GM23248 (cell line): ENCODE measurements around the gene GCN1. TPM values are rescaled to one million over a fixed set of nuclear protein-coding genes. Genes with fewer than 3 reads are reported as not detected.

Experiments
- DNase-seq: peaks from one replicate; pipeline ENCODE4 v3.0.0-alpha.2; 2015
- H2AFZ ChIP-seq: fragments of 200-600 bp; sonication (generic); 2 replicates; pipeline ENCODE4 v1.6.1; 2016; ENCODE audit warnings: antibody characterized with exemption
- H3F3A ChIP-seq: fragments of 200-600 bp; sonication (generic); 2 replicates; pipeline ENCODE4 v1.6.1; 2016; ENCODE audit warnings: mild to moderate bottlenecking, antibody characterized with exemption, mixed run types; ENCODE audit not compliant: insufficient read depth
- H3K27ac ChIP-seq: fragments of 200-600 bp; sonication (generic); 2 replicates; pipeline ENCODE4 v1.5.1; 2016; ENCODE audit warnings: mild to moderate bottlenecking
- H3K27me3 ChIP-seq: fragments of 200-600 bp; sonication (generic); replicated peaks from 2 replicates; pipeline ENCODE4 v1.6.1; 2016; ENCODE audit warnings: mild to moderate bottlenecking; ENCODE audit not compliant: insufficient read depth
- H3K36me3 ChIP-seq: fragments of 200-600 bp; sonication (generic); 2 replicates; pipeline ENCODE4 v1.6.1; 2016; ENCODE audit warnings: low read depth, mild to moderate bottlenecking
- H3K4me1 ChIP-seq: fragments of 200-600 bp; sonication (generic); 2 replicates; pipeline ENCODE4 v1.6.1; 2016; ENCODE audit warnings: mild to moderate bottlenecking; ENCODE audit not compliant: insufficient read depth
- H3K4me2 ChIP-seq: fragments of 200-600 bp; sonication (generic); one replicate; pipeline ENCODE4 v1.6.1; 2016; ENCODE audit warnings: mild to moderate bottlenecking; ENCODE audit not compliant: unreplicated experiment
- H3K4me3 ChIP-seq: fragments of 200-600 bp; sonication (generic); 2 replicates; pipeline ENCODE4 v1.5.1; 2016; ENCODE audit warnings: mild to moderate bottlenecking
- H3K79me2 ChIP-seq: fragments of 200-600 bp; sonication (generic); 2 replicates; pipeline ENCODE4 v1.6.1; 2016; ENCODE audit warnings: mild to moderate bottlenecking; ENCODE audit not compliant: insufficient read depth
- H3K9ac ChIP-seq: fragments of 200-600 bp; sonication (generic); 2 replicates; pipeline ENCODE4 v1.6.1; 2016; ENCODE audit warnings: mild to moderate bottlenecking
- H3K9me2 ChIP-seq: fragments of 200-600 bp; sonication (generic); 2 replicates; pipeline ENCODE4 v1.6.1; 2016; ENCODE audit warnings: mixed run types, mild to moderate bottlenecking, moderate library complexity; ENCODE audit not compliant: insufficient read depth
- H3K9me3 ChIP-seq: fragments of 200-600 bp; sonication (generic); one replicate; pipeline ENCODE4 v1.6.1; 2017; ENCODE audit warnings: low read depth
- H4K20me1 ChIP-seq: fragments of 200-600 bp; sonication (generic); 2 replicates; pipeline ENCODE4 v1.6.0; 2016; ENCODE audit not compliant: insufficient read depth
- EZH2 ChIP-seq: fragments of 200-600 bp; sonication (generic); IDR thresholded peaks from 2 replicates; pipeline ENCODE4 v1.6.1; 2018; ENCODE audit warnings: antibody characterized with exemption, mild to moderate bottlenecking; ENCODE audit not compliant: insufficient read depth, poor library complexity, severe bottlenecking
- EZH2phosphoT487 ChIP-seq: fragments of 200-600 bp; sonication (generic); IDR thresholded peaks from 2 replicates; pipeline ENCODE4 v1.6.1; 2018; ENCODE audit warnings: antibody characterized with exemption, moderate library complexity, mild to moderate bottlenecking, low read depth; ENCODE audit not compliant: insufficient read depth
- WGBS, 2 experiments: methylation state at CpG; one replicate each; pipeline ENCODE4 v1.1.6; 2015 to 2017; ENCODE audit warnings: low lambda C conversion rate in 2 of 2, low coverage in 1 of 2; ENCODE audit errors: missing lambda C conversion rate in 2 of 2; 5-methylcytosine and 5-hydroxymethylcytosine counted together
- in situ Hi-C: fragments of 300-500 bp; cut with MboI; formaldehyde crosslinking; loops from 2 replicates; pipeline ENCODE4 v1.15.0; 2020
- polyA plus RNA-seq: library from polyadenylated mRNA; unstranded; fragments of >200 nt; fragmentation: Nextera tagmentation; extraction: Ambion mirVana; gene quantifications from 2 replicates; pipeline ENCODE4 v1.2.1, GENCODE V29; 2016
- total RNA-seq: library from RNA; depleted of rRNA; stranded (reverse); fragments of >200 nt; shearing (Covaris generic); gene quantifications from 2 replicates; pipeline ENCODE4 v1.2.3, GENCODE V29; 2014

The GCN1 gene
- total and polyA plus RNA-seq, 2 experiments from 2014 or later = 24.2 to 74.8 TPM

- Histone ChIP-seq H4K20me1 (no peaks in the 10 kb centered on the region), H3F3A (no peaks in the 10 kb centered on the region), H2AFZ (no peak overlapping the region), H3K9ac (no peak overlapping the region), H3K36me3 (peaks cover 5% of the 10 kb centered on the region; the same call in 1 of the 2 replicates), H3K4me1 (no peaks in the 10 kb centered on the region), H3K4me2 (no peak overlapping the region), H3K9me2 (no peaks in the 10 kb centered on the region), H3K27me3 (no peaks in the 10 kb centered on the region), H3K79me2 (peaks cover 28% of the 10 kb centered on the region), H3K27ac (no peak overlapping the region), H3K4me3 (no peak overlapping the region), H3K9me3 (no peaks in the 10 kb centered on the region)
- WGBS, 2 experiments = 78 to 79% methylated on average over 8 of the region's 8 CpGs
- DNase-seq = no peak
- in situ Hi-C loops = no loop called here
- TF ChIP-seq EZH2 = no peak
- TF ChIP-seq EZH2phosphoT487 = no peak
These were observed 98.8 kb downstream of the GCN1 start for GRCh38 chr12:120095736-120096135.

GRCh38 chr12:120095331-120095730, 99.2 kb downstream of the GCN1 start:
- Histone ChIP-seq H4K20me1 (no peaks in the 10 kb centered on the region), H3K36me3 (peaks cover 5% of the 10 kb centered on the region; the same call in 1 of the 2 replicates), H2AFZ (no peak overlapping the region), H3K27me3 (no peaks in the 10 kb centered on the region), H3K9me3 (no peaks in the 10 kb centered on the region), H3K4me3 (no peak overlapping the region), H3K9me2 (no peaks in the 10 kb centered on the region), H3F3A (no peaks in the 10 kb centered on the region), H3K4me1 (no peaks in the 10 kb centered on the region), H3K4me2 (no peak overlapping the region), H3K79me2 (peaks cover 24% of the 10 kb centered on the region), H3K9ac (no peak overlapping the region), H3K27ac (no peak overlapping the region)
- WGBS, 2 experiments = 84 to 96% methylated on average over 3 to 13 of the region's 13 CpGs
- DNase-seq = no peak
- in situ Hi-C loops = no loop called here
- TF ChIP-seq EZH2 = no peak
- TF ChIP-seq EZH2phosphoT487 = no peak

GRCh38 chr12:120094485-120094884, 100.0 kb downstream of the GCN1 start:
- in situ Hi-C loops = no loop called here
- Histone ChIP-seq H3K27me3 (no peaks in the 10 kb centered on the region), H3K4me1 (no peaks in the 10 kb centered on the region), H3F3A (no peaks in the 10 kb centered on the region), H3K79me2 (peaks cover 15% of the 10 kb centered on the region), H4K20me1 (no peaks in the 10 kb centered on the region), H3K9me2 (no peaks in the 10 kb centered on the region), H3K27ac (no peak overlapping the region), H3K4me2 (no peak overlapping the region), H3K9ac (no peak overlapping the region), H3K4me3 (no peak overlapping the region), H3K36me3 (peaks cover 5% of the 10 kb centered on the region; the same call in 1 of the 2 replicates), H2AFZ (no peak overlapping the region), H3K9me3 (no peaks in the 10 kb centered on the region)
- DNase-seq = no peak
- TF ChIP-seq EZH2 (no peak), EZH2phosphoT487 (no peak)
- 66 to 73% methylated on average over 9 of the region's 9 CpGs for WGBS, 2 experiments

GRCh38 chr12:120093592-120094355, 100.7 kb downstream of the GCN1 start:
- no peak for TF ChIP-seq EZH2
- Histone ChIP-seq H3K27me3 (no peaks in the 10 kb centered on the region), H3K4me3 (no peak overlapping the region), H3K27ac (no peak overlapping the region), H3F3A (no peaks in the 10 kb centered on the region), H3K4me2 (no peak overlapping the region), H3K9ac (no peak overlapping the region), H4K20me1 (no peaks in the 10 kb centered on the region), H3K9me3 (no peaks in the 10 kb centered on the region), H3K36me3 (peaks cover 5% of the 10 kb centered on the region; the same call in 1 of the 2 replicates), H2AFZ (no peak overlapping the region), H3K9me2 (no peaks in the 10 kb centered on the region), H3K79me2 (0 out of 2 replicates have a peak, but pooled peaks cover 9% of the 10 kb centered on the region), H3K4me1 (no peaks in the 10 kb centered on the region)
- in situ Hi-C loops = no loop called here
- no peak for DNase-seq
- WGBS, 2 experiments = 66 to 70% methylated on average over 17 of the region's 17 CpGs
